Heart left ventricle (tissue), 16 donors: ENCODE data around the gene RNASE3. TPM values are rescaled to one million over a fixed set of nuclear protein-coding genes. Genes with fewer than 3 reads are reported as not detected.
A peak's percentile ranks its signal among the peaks of the same experiment; 100 is the strongest.
"Not testable (repeated sequence)": the region's sequence is repeated elsewhere in the genome, so short reads cannot be mapped to it uniquely, and the experiment has no call there.

ENCODE experiments used
- ATAC-seq, 4 donors: fragments of 200-7000 bp; cut with Tn5 transposase; one replicate each; pipeline ENCODE4 v1.9.1; 2020 to 2022; ENCODE audit warnings: moderate library complexity in 4 of 4, mild to moderate bottlenecking in 3 of 4, moderate number of reproducible peaks in 1 of 4
- DNase-seq, 5 donors: peaks; one replicate each; pipeline ENCODE4 v3.0.0-alpha.2; 2020
- H3K27ac ChIP-seq, 12 donors: fragments of 200-600 bp; sonication (generic) in 4 of 12; one replicate each; pipeline versions ENCODE4 v1.5.0 to v1.8.0; 2016 to 2022; ENCODE audit warnings: mild to moderate bottlenecking in 2 of 12
- H3K27me3 ChIP-seq, 9 donors: fragments of 200-600 bp; sonication (generic) in 2 of 9; one replicate each; pipeline versions ENCODE4 v1.5.1 to v1.8.0; 2016 to 2022; ENCODE audit warnings: mild to moderate bottlenecking in 3 of 9
- H3K36me3 ChIP-seq, 9 donors: fragments of 200-600 bp; sonication (generic) in 2 of 9; one replicate each; pipeline versions ENCODE4 v1.5.0 to v1.8.0; 2018 to 2022; ENCODE audit warnings: mild to moderate bottlenecking in 2 of 9
- H3K4me1 ChIP-seq, 12 donors: fragments of 200-600 bp; sonication (generic) in 4 of 12; one replicate each; pipeline versions ENCODE4 v1.5.0 to v1.8.0; 2016 to 2022; ENCODE audit warnings: mild to moderate bottlenecking in 3 of 12
- H3K4me3 ChIP-seq, 12 donors: fragments of 200-600 bp; sonication (generic) in 4 of 12; one replicate each; pipeline versions ENCODE4 v1.5.0 to v1.8.0; 2017 to 2022; ENCODE audit warnings: mild to moderate bottlenecking in 9 of 12, moderate library complexity in 4 of 12
- H3K9me3 ChIP-seq, 12 donors: fragments of 200-600 bp; sonication (generic) in 4 of 12; one replicate each; pipeline versions ENCODE4 v1.5.0 to v1.8.0; 2016 to 2022; ENCODE audit warnings: mild to moderate bottlenecking in 1 of 12
- CTCF ChIP-seq, 12 donors: fragments of 200-600 bp; sonication (generic) in 4 of 12; IDR thresholded peaks; one replicate each; pipeline versions ENCODE4 v1.5.0 to v1.8.0; 2018 to 2022; ENCODE audit warnings: antibody characterized with exemption in 12 of 12, mild to moderate bottlenecking in 5 of 12
- POLR2A ChIP-seq, 2 donors: fragments of 450-650 bp; IDR thresholded peaks; one replicate each; pipeline ENCODE4 v1.6.1; 2017; ENCODE audit warnings: antibody characterized with exemption in 2 of 2, mild to moderate bottlenecking in 2 of 2, moderate library complexity in 2 of 2
- WGBS, 4 donors: extraction: QIAGEN DNeasy Blood & Tissue Kit in 2 of 4; methylation state at CpG; one replicate each; pipeline versions ENCODE4 v1.1.5 to v1.1.7; 2013 to 2018; 5-methylcytosine and 5-hydroxymethylcytosine counted together
- intact Hi-C, 10 donors: fragments of 100-400 bp; cut with DNase I; formaldehyde crosslinking; loops; one replicate each; pipeline versions ENCODE4 v1.11.1 to v1.14.2; 2022
- long read RNA-seq, 3 donors: library from polyadenylated mRNA; unstranded; transcript quantifications; one replicate each; pipeline ENCODE4 v2.0.0, GENCODE V29; 2020 to 2021
- polyA plus RNA-seq, 2 donors: library from polyadenylated mRNA; stranded (reverse); fragments of 200-250 nt; gene quantifications; one replicate each; pipeline ENCODE4 v1.2.3, GENCODE V29; 2013
- total RNA-seq, 9 donors: library from RNA; depleted of rRNA in 2 of 9; stranded (reverse); fragments of >200 nt in 2 of 9; fragmentation: NEBNext Ultra II Directional in 3 of 9; extraction: Animal tissue kit (Norgen Biotek cat#: 25700) in 3 of 9; gene quantifications; one replicate each; pipeline versions ENCODE4 v1.1.0 to v1.2.4, GENCODE V29; 2016 to 2023
- donor health status: ischemic (EF 13 %, LVEDD 7.1; RV severe dilation, severe dysfunction).
- donor health status: healthy with polysubstance abuse.
- donor health status: DM: no; HTN: yes; CAD: no.
- donor health status: DM: no; HTN: no; CAD: no.
- donor health status: ischemic (EF 25% LVEDD 6.9; RV normal size, moderate dysfunction).
- donor health status: ischemic (EF 25% LVEDD 5.7; RV mildly dilated, moderate dysfunction).
- donor health status: healthy.
- donor health status: DM: yes; HTN: yes; CAD: no.
- donor health status: ischemic (EF 35%, LVEDD 5.7; RV mildly dilated, moderate dysfunction).
- donor health status: nonischemic (EF 11% LVEDD 7.7; RV severe dilation, severe dysfunction).
- donor health status: DM: yes; HTN: yes; CAD: no.
- donor health status: PGD.
- donor health status: ischemic (EF 29% LVEDD 5.4; RV normal size, mild dysfunction).
- donor health status: nonischemic (EF 23%, LVEDD 6.1; RV moderate dilation, normal function).

RNASE3 gene
- total RNA-seq = under 1 TPM in 2 of 9 donors, not detected in 7; 0.38 to 0.61 TPM
- under 1 TPM in 1 of 2 donors, not detected in 1; 0.12 TPM for polyA plus RNA-seq
- long read RNA-seq, donor 1 = 0 reads
- long read RNA-seq, donor 2 = 0 reads
- long read RNA-seq, donor 3 = 0 reads

GRCh38 chr14:20891126-20891825 lies at the start of gene RNASE3:
RNASE3 (plus strand) TSS chr14:20891385; CDS start chr14:20891687, 302 bp downstream.
- H3K36me3 ChIP-seq, H3K4me3 ChIP-seq, H3K27ac ChIP-seq, H3K27me3 ChIP-seq, H3K4me1 ChIP-seq, intact Hi-C loops, DNase-seq, H3K9me3 ChIP-seq: not testable (repeated sequence)
- 63 to 74% (median 73%) methylated on average over 11 of the region's 11 CpGs for WGBS, 4 donors
- ATAC-seq = peak in 1 of 4 donors; percentile 46

- peaks cover 0 to 12% (median 0%) of the 10 kb centered on the region in 12 donors for H3K4me1 ChIP-seq
- no peak for DNase-seq
- ATAC-seq = peak in 1 of 4 donors; percentile 13
- intact Hi-C loops = no loop called here
- H3K4me3 ChIP-seq = no peak overlapping the region
- no peaks in the 10 kb centered on the region for H3K36me3 ChIP-seq
- peak overlapping the region in 1 of 12 donors; percentile 7 for H3K27ac ChIP-seq
- 84 to 94% (median 87%) methylated on average over 6 of the region's 6 CpGs for WGBS, 4 donors
- H3K9me3 ChIP-seq = no peaks in the 10 kb centered on the region
- peaks cover 0 to 7% (median 0%) of the 10 kb centered on the region in 9 donors for H3K27me3 ChIP-seq
- TF ChIP-seq POLR2A (IDR thresholded peaks at IDR 0.05) (no peak), CTCF (IDR thresholded peaks at IDR 0.05) (no peak)
Measured at GRCh38 chr14:20846560-20846959, 44.6 kb upstream of the RNASE3 start.

- Histone ChIP-seq H3K27me3 (peaks cover 0 to 7% (median 0%) of the 10 kb centered on the region in 9 donors), H3K36me3 (no peaks in the 10 kb centered on the region), H3K27ac (peak overlapping the region in 2 of 12 donors; percentile 13 to 58), H3K4me1 (peaks cover 0 to 12% (median 0%) of the 10 kb centered on the region in 12 donors), H3K4me3 (no peak overlapping the region), H3K9me3 (no peaks in the 10 kb centered on the region)
- ATAC-seq (peak in 1 of 4 donors; percentile 33), DNase-seq (no peak)
- intact Hi-C loops = no loop called here
- TF ChIP-seq POLR2A (IDR thresholded peaks at IDR 0.05) (no peak), CTCF (IDR thresholded peaks at IDR 0.05) (no peak)
- 80 to 84% (median 84%) methylated on average over 9 of the region's 9 CpGs for WGBS, 4 donors
Measured at GRCh38 chr14:20848316-20848954, 42.8 kb upstream of the RNASE3 start.

- peaks cover 0 to 12% (median 0%) of the 10 kb centered on the region in 12 donors for H3K4me1 ChIP-seq
- H3K36me3 ChIP-seq = no peaks in the 10 kb centered on the region
- no peak overlapping the region for H3K4me3 ChIP-seq
- intact Hi-C loops = no loop called here
- TF ChIP-seq CTCF (IDR thresholded peaks at IDR 0.05) = no peak
- TF ChIP-seq POLR2A (IDR thresholded peaks at IDR 0.05) = no peak
- 56 to 62% (median 61%) methylated on average over 4 of the region's 4 CpGs for WGBS, 4 donors
- peaks cover 0 to 7% (median 0%) of the 10 kb centered on the region in 9 donors for H3K27me3 ChIP-seq
- DNase-seq (no peak), ATAC-seq (no peak)
- peak overlapping the region in 2 of 12 donors; percentile 13 to 58 for H3K27ac ChIP-seq
- H3K9me3 ChIP-seq = no peaks in the 10 kb centered on the region
Measured at GRCh38 chr14:20848955-20849570, 42.1 kb upstream of the RNASE3 start.
